GM20000 (cell line): ENCODE results near the gene DLK2.
"Not testable (repeated sequence)": the region's sequence is repeated elsewhere in the genome, so short reads cannot be mapped to it uniquely, and the experiment has no call there.

ENCODE experiments used
- DNase-seq: peaks from one replicate; pipeline ENCODE4 v3.0.0; 2012; ENCODE audit warnings: low spot score
- CTCF ChIP-seq: IDR thresholded peaks from 2 replicates; pipeline ENCODE4 v1.5.1; 2012; ENCODE audit warnings: mild to moderate bottlenecking, control low read depth; ENCODE audit errors: extremely low read depth, missing control alignments

Gene DLK2

GRCh38 chr6:43416935-43417334 lies 38.4 kb downstream of the DLK2 start:
- TF ChIP-seq CTCF: no peak
- DNase-seq: no peak

DNA sequence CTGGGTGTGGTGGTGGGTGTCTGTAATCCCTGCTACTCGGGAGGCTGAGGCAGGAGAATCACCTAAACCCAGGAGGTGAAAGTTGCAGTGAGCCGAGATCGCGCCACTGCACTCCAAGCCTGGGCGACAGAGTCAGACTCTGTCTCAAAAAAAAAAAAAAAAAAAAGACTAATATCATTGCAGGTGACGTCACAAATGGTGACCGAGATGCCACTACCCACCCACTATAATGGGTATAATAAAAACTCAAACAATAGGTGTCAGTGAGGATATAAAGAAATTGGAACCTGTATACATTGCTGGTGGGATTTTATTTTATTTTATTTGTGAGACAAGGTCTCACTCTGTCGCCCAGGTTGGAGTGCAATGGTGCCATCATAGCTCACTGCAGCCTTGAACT lies 40.1 kb downstream of the DLK2 start:
- not testable (repeated sequence) for DNase-seq

DNA sequence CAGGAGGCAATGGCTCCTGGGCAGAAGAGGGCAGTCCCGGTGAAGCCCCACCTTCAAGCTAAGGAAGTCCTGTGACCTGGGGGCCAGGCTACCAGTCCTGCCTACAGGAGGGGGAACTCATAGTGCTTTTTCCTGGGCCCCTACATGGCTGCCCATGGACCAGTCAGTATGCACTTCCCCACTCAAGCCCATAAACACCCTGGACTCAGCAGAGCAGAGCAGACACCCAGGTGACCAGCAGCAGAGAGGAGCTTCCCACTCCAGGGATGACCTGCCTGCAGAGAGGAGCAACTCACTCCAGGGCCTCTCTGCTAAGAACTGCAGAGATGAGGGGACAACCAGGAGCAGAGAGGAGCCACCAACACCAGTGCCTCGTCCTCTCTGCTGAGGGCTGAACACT lies 42.3 kb downstream of the DLK2 start:
- no peak for DNase-seq
- TF ChIP-seq CTCF: no peak

DNA sequence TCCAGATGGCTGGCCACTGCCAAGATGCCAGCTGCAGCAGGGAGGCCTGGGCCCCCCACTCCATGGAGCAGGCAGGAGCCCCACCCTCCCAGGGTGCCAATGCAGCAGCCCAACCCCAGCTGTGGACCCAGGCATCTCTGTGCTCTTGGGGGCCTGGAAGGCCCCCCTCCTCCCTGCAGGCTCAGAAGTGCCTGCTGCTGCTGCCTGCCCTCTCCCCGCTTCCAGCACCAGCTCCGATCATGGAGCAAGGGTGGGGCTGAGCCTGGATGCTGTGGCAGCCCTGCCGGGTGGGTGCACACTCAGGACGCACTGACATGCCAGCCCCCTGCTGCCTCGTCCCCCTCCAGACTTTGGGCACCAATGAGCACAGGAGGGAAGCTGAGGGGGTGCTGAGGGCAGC lies 42.8 kb downstream of the DLK2 start:
- DNase-seq: no peak

GRCh38 chr6:43410776-43411175 lies 44.6 kb downstream of the DLK2 start:
- DNase-seq: not testable (repeated sequence)

More for the DNA sequence above, 42.8 kb downstream of the DLK2 start:
- TF ChIP-seq CTCF: no peak

DNA sequence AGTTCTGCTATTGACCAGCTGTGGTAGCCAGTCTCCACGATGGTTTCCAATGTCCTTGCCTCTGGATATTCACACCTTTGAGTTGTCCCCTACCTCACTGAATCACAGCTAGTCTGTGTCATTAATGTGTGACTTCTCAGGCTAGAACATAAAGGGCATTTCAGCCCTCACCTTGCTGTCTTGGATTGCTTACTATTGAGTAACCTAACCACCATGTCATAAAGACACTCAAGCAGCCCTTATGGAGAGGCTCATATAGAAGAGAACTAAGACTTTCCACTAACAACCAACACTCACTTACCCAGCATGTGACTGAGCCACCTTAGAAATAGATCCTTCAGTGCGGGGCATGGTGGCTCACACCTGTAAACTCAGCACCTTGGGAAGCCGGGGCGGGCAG lies 47.1 kb downstream of the DLK2 start:
- TF ChIP-seq CTCF: no peak
- no peak for DNase-seq

DNA sequence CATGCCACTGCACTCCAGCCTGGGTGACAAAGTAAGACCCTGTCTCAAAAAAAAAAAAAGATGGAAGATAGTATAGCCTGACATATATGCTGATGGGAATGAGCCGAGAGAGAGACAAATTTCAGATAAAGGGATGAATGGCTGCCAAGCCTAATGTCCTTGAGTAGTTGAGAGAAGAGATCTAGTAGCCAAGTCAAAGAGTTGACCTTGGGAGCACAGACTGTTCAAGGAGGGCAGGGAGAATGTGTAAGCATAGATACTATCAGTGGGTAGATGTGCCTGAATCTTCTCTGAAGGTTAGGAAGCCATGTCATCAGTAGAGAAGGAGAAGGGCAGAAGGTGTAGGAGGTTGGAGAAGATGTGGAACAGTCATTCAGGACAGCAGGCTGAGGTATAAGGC lies 48.1 kb downstream of the DLK2 start:
- no peak for DNase-seq
- TF ChIP-seq CTCF: no peak

DNA sequence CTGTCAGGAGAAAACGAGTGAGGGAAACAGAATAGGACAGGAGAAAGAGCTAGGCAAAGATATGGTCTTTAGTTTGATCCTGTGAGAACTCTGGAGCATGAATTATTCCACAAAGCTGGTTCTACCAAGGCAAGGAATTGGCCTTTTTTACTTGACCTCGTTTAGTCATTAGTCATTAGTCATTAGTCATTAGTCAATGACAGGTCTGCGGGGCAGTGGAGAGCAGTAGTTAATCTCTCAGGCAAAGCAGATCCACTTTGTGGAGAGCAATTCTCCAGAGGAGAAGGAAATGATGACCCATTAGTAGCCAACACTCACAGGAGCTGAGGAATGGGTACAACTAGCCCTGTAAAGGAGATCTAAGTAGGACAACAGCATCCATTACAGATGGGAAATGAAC lies 50.0 kb downstream of the DLK2 start:
- DNase-seq: no peak
- TF ChIP-seq CTCF: no peak

DNA sequence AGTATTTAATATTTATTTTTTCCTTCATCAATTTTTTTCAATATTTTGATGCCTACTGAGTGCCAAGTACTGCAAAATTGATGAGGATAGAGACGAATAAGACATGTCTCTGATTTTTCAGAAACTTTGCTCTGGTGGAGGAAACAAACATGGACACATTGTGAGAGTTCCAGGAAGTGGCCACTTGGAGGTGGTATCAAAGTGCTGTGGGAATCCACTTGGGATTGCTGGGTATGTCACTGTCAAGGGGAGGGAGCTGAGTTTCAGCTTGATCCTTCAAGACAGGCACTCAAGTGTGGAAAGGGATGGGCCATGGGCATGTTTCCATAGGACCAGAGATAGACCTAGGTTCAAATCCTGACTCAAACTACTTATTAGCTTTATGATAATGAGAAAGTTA lies 52.5 kb downstream of the DLK2 start:
- DNase-seq: no peak
- TF ChIP-seq CTCF: no peak
